Thoracic aorta (tissue), 2 donors: ENCODE results near the gene MCC. TPM values are rescaled to one million over a fixed set of nuclear protein-coding genes. Genes with fewer than 3 reads are reported as not detected.
"Not testable (repeated sequence)": the region's sequence is repeated elsewhere in the genome, so short reads cannot be mapped to it uniquely, and the experiment has no call there.

ENCODE experiments used
- ATAC-seq: fragments of 150-250 bp; one replicate; pipeline ENCODE4 v1.8.0; 2017; ENCODE audit warnings: low read depth; ENCODE audit not compliant: insufficient number of reproducible peaks, low FRiP score
- DNase-seq: peaks from one replicate; pipeline ENCODE4 v3.0.0-alpha.2; 2020; ENCODE audit warnings: low spot score
- H3K27ac ChIP-seq, 2 donors: fragments of 200-600 bp; sonication (generic); 1 replicate in 1 of 2; 2 replicates in 1 of 2; pipeline ENCODE4 v1.5.1; 2016; ENCODE audit warnings: mild to moderate bottlenecking in 2 of 2, moderate library complexity in 2 of 2
- H3K27me3 ChIP-seq: fragments of 200-600 bp; sonication (generic); replicated peaks from 2 replicates; pipeline ENCODE4 v1.6.0; 2016; ENCODE audit warnings: mild to moderate bottlenecking; ENCODE audit not compliant: insufficient read depth
- H3K36me3 ChIP-seq: fragments of 200-600 bp; sonication (generic); one replicate; pipeline ENCODE4 v1.5.1; 2016
- H3K4me1 ChIP-seq, 2 donors: fragments of 200-600 bp; sonication (generic); 1 replicate in 1 of 2; 2 replicates in 1 of 2; pipeline versions ENCODE4 v1.5.1 to v1.6.0; 2016; ENCODE audit warnings: low read depth in 2 of 2, mild to moderate bottlenecking in 1 of 2; ENCODE audit not compliant: control insufficient read depth in 1 of 2
- H3K4me3 ChIP-seq: fragments of 200-600 bp; sonication (generic); 2 replicates; pipeline ENCODE4 v1.5.1; 2016; ENCODE audit warnings: mild to moderate bottlenecking
- H3K9me3 ChIP-seq: fragments of 200-600 bp; sonication (generic); 2 replicates; pipeline ENCODE4 v1.5.1; 2016
- CTCF ChIP-seq: fragments of 200-600 bp; sonication (generic); IDR thresholded peaks from one replicate; pipeline ENCODE4 v1.5.1; 2019; ENCODE audit warnings: antibody characterized with exemption
- total RNA-seq, 2 donors: library from RNA; depleted of rRNA; stranded (reverse); fragments of >200 nt; gene quantifications; one replicate each; pipeline versions ENCODE4 v1.1.0 to v1.2.3, GENCODE V29; 2016

The MCC gene
- total RNA-seq, 2 donors from 2014 or later: 14.6 to 27.2 TPM

DNA sequence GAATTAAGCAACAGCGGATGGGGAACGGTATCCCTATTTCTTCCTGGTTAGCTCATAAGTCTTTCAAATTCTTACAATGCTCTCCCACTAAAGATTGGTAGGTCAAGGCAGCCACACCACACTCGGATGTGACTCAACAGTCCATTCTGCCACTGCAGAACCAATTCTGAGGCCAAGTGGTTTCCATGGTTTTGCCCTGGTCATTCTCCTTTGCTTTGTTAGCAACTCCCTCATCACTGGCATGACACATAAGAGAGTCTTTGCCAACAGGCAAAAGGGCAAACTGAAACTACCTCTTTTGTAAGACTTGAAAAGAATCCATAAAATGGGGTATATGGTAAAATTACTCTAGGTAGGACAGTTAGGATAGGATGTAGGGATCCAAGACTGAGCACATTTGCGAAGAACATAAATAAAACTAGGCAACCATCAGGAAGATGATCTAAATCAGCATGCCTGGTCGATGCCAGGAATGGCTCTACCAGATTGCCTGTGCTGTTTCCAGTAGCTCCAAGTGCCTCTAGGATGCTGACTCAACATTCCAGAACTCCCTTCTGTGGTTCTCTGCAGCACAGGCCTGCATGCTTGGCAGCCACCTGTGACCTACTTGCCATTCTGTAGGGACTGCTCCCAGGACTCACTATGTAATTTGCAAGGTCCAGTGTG is 406.2 kb downstream of the MCC start:
- DNase-seq (no peak), ATAC-seq (peak; percentile 64)
- H3K36me3 ChIP-seq: no peaks in the 10 kb centered on the region
- H3K27ac ChIP-seq: no peak overlapping the region
- H3K27me3 ChIP-seq: no peaks in the 10 kb centered on the region
- no peaks in the 10 kb centered on the region for H3K9me3 ChIP-seq
- peaks cover 0 to 12% of the 10 kb centered on the region in 2 donors for H3K4me1 ChIP-seq
- TF ChIP-seq CTCF: no peak
- H3K4me3 ChIP-seq: no peak overlapping the region

GRCh38 chr5:113081091-113081839 is 407.0 kb downstream of the MCC start:
- no peaks in the 10 kb centered on the region for H3K9me3 ChIP-seq
- no peak for ATAC-seq
- no peaks in the 10 kb centered on the region for H3K27me3 ChIP-seq
- DNase-seq: no peak
- no peaks in the 10 kb centered on the region for H3K36me3 ChIP-seq
- no peak for TF ChIP-seq CTCF
- H3K27ac ChIP-seq: no peak overlapping the region
- no peak overlapping the region for H3K4me3 ChIP-seq
- peaks cover 0 to 4% of the 10 kb centered on the region in 2 donors for H3K4me1 ChIP-seq

GRCh38 chr5:113076649-113077048 is 411.6 kb downstream of the MCC start:
- DNase-seq, H3K4me1 ChIP-seq, H3K27ac ChIP-seq, H3K4me3 ChIP-seq, H3K9me3 ChIP-seq, ATAC-seq, H3K27me3 ChIP-seq, H3K36me3 ChIP-seq: not testable (repeated sequence)

- no peak overlapping the region for H3K27ac ChIP-seq
- no peaks in the 10 kb centered on the region for H3K27me3 ChIP-seq
- H3K4me3 ChIP-seq: no peak overlapping the region
- TF ChIP-seq CTCF: no peak
- H3K9me3 ChIP-seq: no peaks in the 10 kb centered on the region
- ATAC-seq (no peak), DNase-seq (no peak)
- H3K4me1 ChIP-seq: no peaks in the 10 kb centered on the region
- H3K36me3 ChIP-seq: no peaks in the 10 kb centered on the region
Observed at GRCh38 chr5:113075019-113075418, 413.2 kb downstream of the MCC start.

DNA sequence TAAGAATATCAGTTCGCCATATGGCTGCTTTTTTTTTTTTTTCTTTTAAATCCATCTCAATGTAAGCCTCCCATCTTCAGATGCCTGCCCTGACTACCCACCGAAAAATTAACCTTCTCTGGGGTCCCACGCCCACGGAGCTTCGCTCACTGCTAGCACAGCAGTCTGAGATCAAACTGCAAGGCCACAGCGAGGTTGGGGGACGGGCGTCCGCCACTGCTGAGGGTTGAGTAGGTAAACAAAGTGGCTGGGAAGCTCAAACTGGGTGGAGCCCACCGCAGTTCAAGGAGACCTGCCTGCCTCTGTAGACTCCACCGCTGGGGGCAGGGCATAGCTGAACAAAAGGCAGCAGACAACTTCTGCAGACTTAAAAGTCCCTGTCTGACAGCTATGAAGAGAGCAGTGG is 414.6 kb downstream of the MCC start:
- not testable (repeated sequence) for DNase-seq, H3K27ac ChIP-seq, H3K4me1 ChIP-seq, ATAC-seq, H3K4me3 ChIP-seq, H3K36me3 ChIP-seq, H3K27me3 ChIP-seq, H3K9me3 ChIP-seq

DNA sequence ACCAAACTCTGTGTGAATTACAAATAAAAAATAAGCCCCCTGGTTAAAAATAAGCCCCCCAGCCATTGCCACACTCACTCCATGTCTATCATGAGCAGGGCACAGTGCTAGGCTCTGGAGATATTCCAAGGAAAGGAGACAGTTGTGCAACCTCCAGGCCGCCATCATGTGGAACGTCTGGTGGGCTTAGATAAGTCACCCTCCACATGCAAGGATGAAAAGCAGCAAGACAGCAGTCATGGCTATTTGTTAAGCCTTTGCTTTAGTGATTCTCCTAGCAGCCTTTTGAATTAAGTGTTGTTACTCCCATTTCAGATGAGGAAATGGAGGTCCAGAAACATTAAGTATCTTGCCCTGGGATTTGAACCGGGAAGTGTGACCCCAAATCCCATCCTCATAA is 416.9 kb downstream of the MCC start:
- DNase-seq (no peak), ATAC-seq (no peak)
- TF ChIP-seq CTCF: no peak
- Histone ChIP-seq H3K36me3 (peaks cover 3% of the 10 kb centered on the region), H3K4me3 (no peak overlapping the region), H3K27ac (no peak overlapping the region), H3K9me3 (no peaks in the 10 kb centered on the region), H3K4me1 (no peaks in the 10 kb centered on the region), H3K27me3 (no peaks in the 10 kb centered on the region)
